ENCODE results near the gene LEFTY1.

GRCh38 chr1:225843426-225843795 is 45.5 kb downstream of the LEFTY1 start:
- no peak for TF ChIP-seq CTCF (IDR thresholded peaks at IDR 0.05)
- no peak for TF ChIP-seq ZFX (IDR thresholded peaks at IDR 0.05; ENCODE audit: borderline replicate concordance)
